Upper lobe of right lung (tissue), 1 donor: Measurements from ENCODE around the gene ZBTB46. TPM values are rescaled to one million over a fixed set of nuclear protein-coding genes. Genes with fewer than 3 reads are reported as not detected.
A peak's percentile ranks its signal among the peaks of the same experiment; 100 is the strongest.

ENCODE experiments used
- ATAC-seq: fragments of 200-7000 bp; cut with Tn5 transposase; one replicate; pipeline ENCODE4 v1.9.1; 2020; ENCODE audit warnings: mild to moderate bottlenecking, moderate library complexity
- DNase-seq: peaks from one replicate; pipeline ENCODE4 v3.0.0-alpha.2; 2020
- H3K27ac ChIP-seq: fragments of 200-600 bp; one replicate; pipeline ENCODE4 v1.8.0; 2022
- H3K27me3 ChIP-seq: fragments of 200-600 bp; one replicate; pipeline ENCODE4 v1.8.0; 2022; ENCODE audit warnings: mild to moderate bottlenecking
- H3K36me3 ChIP-seq: fragments of 200-600 bp; one replicate; pipeline ENCODE4 v1.8.0; 2022
- H3K4me1 ChIP-seq: fragments of 200-600 bp; one replicate; pipeline ENCODE4 v1.8.0; 2022
- H3K4me3 ChIP-seq: fragments of 200-600 bp; one replicate; pipeline ENCODE4 v1.8.0; 2022; ENCODE audit warnings: mild to moderate bottlenecking
- H3K9me3 ChIP-seq: fragments of 200-600 bp; one replicate; pipeline ENCODE4 v1.8.0; 2022
- intact Hi-C: fragments of 100-400 bp; cut with DNase I; formaldehyde crosslinking; loops from one replicate; pipeline ENCODE4 v1.11.0; 2022
- total RNA-seq: library from RNA; stranded (reverse); fragmentation: NEBNext Ultra II Directional; extraction: Animal tissue kit (Norgen Biotek cat#: 25700); gene quantifications from one replicate; pipeline ENCODE4 v1.2.1, GENCODE V29; 2021
- TF ChIP-seq, protein P1 (sequence below): fragments of 200-600 bp; IDR thresholded peaks from one replicate; pipeline ENCODE4 v1.8.0; 2022; ENCODE audit warnings: antibody characterized with exemption
- donor health status: DM: no; HTN: yes; CAD: no; lungs with severe emphysema.

The ZBTB46 gene
- total RNA-seq, 1 donor from 2014 or later = 19.7 TPM

- TF ChIP-seq, protein P1, sequence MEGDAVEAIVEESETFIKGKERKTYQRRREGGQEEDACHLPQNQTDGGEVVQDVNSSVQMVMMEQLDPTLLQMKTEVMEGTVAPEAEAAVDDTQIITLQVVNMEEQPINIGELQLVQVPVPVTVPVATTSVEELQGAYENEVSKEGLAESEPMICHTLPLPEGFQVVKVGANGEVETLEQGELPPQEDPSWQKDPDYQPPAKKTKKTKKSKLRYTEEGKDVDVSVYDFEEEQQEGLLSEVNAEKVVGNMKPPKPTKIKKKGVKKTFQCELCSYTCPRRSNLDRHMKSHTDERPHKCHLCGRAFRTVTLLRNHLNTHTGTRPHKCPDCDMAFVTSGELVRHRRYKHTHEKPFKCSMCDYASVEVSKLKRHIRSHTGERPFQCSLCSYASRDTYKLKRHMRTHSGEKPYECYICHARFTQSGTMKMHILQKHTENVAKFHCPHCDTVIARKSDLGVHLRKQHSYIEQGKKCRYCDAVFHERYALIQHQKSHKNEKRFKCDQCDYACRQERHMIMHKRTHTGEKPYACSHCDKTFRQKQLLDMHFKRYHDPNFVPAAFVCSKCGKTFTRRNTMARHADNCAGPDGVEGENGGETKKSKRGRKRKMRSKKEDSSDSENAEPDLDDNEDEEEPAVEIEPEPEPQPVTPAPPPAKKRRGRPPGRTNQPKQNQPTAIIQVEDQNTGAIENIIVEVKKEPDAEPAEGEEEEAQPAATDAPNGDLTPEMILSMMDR = no peak
- DNase-seq = no peak
- no peak for ATAC-seq
- Histone ChIP-seq H3K36me3 (peaks cover 32% of the 10 kb centered on the region), H3K4me1 (peaks cover 15% of the 10 kb centered on the region), H3K9me3 (no peaks in the 10 kb centered on the region), H3K4me3 (no peak overlapping the region), H3K27me3 (no peaks in the 10 kb centered on the region), H3K27ac (no peak overlapping the region)
- intact Hi-C loops = no loop called here
Observed at GRCh38 chr20:63702036-63702665, 128.9 kb downstream of the ZBTB46 start.

DNA sequence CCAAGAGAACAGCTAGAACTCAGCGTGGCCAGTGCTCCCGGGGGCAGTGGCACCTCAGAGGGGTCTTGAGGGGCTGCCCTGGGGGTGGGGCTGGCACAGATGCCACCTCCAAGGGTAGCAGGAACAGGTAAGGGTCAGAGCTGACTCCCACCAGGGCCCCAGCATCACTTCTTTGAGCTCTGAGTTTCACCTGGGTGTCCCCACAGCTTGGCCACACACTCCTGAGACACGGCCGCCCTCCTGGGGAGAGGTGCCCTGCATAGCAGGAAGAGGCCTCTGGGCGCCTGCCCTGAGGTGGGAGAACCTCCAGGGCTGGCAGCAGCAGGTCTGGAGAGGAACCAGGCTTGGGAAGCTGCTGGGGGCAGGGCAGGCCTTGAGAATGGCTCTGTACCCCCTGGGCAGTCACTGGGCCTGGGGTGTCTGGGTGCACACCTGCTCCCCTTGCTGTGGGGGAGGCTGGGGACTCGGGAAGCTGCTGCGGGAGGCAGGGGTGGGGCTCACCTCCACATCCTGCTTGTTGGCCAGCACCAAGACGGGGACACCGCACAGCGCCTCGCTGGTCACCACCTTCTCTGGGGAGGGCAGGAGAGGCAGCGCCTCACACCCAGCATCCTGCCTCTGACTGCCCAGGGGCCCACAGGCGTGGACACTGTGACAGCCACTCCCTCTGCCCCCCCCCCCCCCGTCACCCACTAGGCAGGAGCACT lies 129.6 kb downstream of the ZBTB46 start:
- peaks cover 30% of the 10 kb centered on the region for H3K36me3 ChIP-seq
- no peak overlapping the region for H3K27ac ChIP-seq
- ATAC-seq = no peak
- TF ChIP-seq, protein P1 = no peak
- H3K4me1 ChIP-seq = peaks cover 18% of the 10 kb centered on the region
- H3K9me3 ChIP-seq = no peaks in the 10 kb centered on the region
- H3K4me3 ChIP-seq = no peak overlapping the region
- peak; percentile 55 for DNase-seq
- no peaks in the 10 kb centered on the region for H3K27me3 ChIP-seq
- intact Hi-C loops = no loop called here

DNA sequence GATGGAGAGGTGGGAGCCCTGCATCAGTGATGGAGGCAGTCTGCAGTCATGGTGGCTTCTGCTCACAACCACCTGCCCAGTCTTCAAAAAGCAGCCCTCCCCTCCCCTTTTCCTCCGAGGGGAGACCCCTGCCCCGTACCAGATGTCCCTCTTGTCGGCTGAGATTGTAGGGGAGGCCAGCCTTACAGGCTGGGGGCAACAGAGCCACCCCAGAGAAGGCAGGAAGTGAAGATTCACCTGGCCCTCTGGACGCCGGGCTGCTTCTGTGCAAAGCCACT lies 130.1 kb downstream of the ZBTB46 start:
- Histone ChIP-seq H3K4me3 (no peak overlapping the region), H3K9me3 (no peaks in the 10 kb centered on the region), H3K36me3 (peaks cover 25% of the 10 kb centered on the region), H3K4me1 (peaks cover 18% of the 10 kb centered on the region), H3K27me3 (no peaks in the 10 kb centered on the region), H3K27ac (no peak overlapping the region)
- TF ChIP-seq, protein P1 = no peak
- DNase-seq (no peak), ATAC-seq (no peak)
- intact Hi-C loops = no loop called here

- Histone ChIP-seq H3K36me3 (peaks cover 22% of the 10 kb centered on the region), H3K27ac (no peak overlapping the region), H3K4me1 (peaks cover 16% of the 10 kb centered on the region), H3K27me3 (no peaks in the 10 kb centered on the region), H3K9me3 (no peaks in the 10 kb centered on the region), H3K4me3 (no peak overlapping the region)
- TF ChIP-seq, protein P1 = no peak
- ATAC-seq = no peak
- intact Hi-C loops = no loop called here
- DNase-seq = peak; percentile 58
Observed at GRCh38 chr20:63700199-63701050, 130.6 kb downstream of the ZBTB46 start.

DNA sequence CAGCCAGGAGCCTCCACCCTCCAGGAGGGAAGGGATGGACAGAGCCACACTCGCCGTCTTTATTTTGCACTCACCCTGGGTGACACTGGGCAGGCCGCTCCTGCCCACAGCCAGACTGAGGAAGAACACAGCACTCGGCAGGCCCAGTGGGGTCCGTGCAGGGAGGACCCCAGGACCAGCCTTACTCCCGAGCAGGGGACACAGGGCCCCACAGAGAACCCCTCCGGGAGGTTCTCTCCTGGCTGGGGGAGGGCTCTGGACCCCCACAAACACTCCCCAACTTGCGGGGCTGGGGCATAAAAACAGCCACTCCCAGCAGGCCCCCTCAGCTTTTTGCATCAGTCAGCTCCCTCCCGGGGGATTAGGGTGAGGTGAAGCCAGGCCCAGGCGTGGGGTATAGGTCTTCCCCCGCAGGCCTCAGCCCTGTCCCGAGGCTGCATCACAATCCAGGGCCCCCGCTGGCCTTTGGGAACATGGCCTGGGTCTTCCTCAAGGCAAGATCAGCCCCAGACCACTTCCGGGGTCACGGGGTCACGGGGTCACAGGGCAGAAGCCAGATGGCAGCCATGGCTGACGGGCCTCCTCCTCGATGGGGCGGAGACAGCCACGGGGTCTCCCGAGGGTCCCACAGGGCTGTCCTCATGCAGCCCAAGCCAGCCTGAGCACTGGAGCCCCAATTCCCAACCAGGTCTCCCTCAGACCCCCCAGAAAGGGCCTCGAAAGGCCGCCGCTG lies 131.4 kb downstream of the ZBTB46 start:
- intact Hi-C loops = no loop called here
- Histone ChIP-seq H3K4me1 (peaks cover 16% of the 10 kb centered on the region), H3K36me3 (peaks cover 22% of the 10 kb centered on the region), H3K9me3 (no peaks in the 10 kb centered on the region), H3K27ac (peak overlapping the region; percentile 60), H3K4me3 (no peak overlapping the region), H3K27me3 (no peaks in the 10 kb centered on the region)
- no peak for ATAC-seq
- DNase-seq = no peak
- TF ChIP-seq, protein P1 = no peak
